ENCODE measurements around the gene LOXHD1.

LOXHD1 gene

GRCh38 chr18:46652372-46652771 lies 4.6 kb downstream of the LOXHD1 start:
- no peak overlapping the region for H3K4me3 ChIP-seq (replicated peaks; ENCODE audit: insufficient read depth, low read length)
- DNase-seq (ENCODE audit: low read depth in 1 of 2, low spot score in 1 of 2) = no peak
- peaks cover 10% of the 10 kb centered on the region for H3K27me3 ChIP-seq (ENCODE audit: insufficient read depth, poor library complexity, severe bottlenecking)
- TF ChIP-seq POLR2AphosphoS5 (IDR thresholded peaks at IDR 0.05; ENCODE audit: low read depth) (no peak), GABPA (IDR thresholded peaks at IDR 0.05; ENCODE audit: low read depth) (no peak), REST (IDR thresholded peaks at IDR 0.05; ENCODE audit: insufficient replicate concordance, low read depth) (no peak), CTCF (IDR thresholded peaks at IDR 0.05; ENCODE audit: insufficient read depth, low read length) (no peak), SPI1 (IDR thresholded peaks at IDR 0.05; ENCODE audit: borderline replicate concordance, low read depth) (no peak)
- H3K27ac ChIP-seq (replicated peaks) = no peak overlapping the region

- Histone ChIP-seq H3K27ac (replicated peaks) (no peak overlapping the region), H3K27me3 (ENCODE audit: insufficient read depth, poor library complexity, severe bottlenecking) (peaks cover 10% of the 10 kb centered on the region), H3K4me3 (replicated peaks; ENCODE audit: insufficient read depth, low read length) (no peak overlapping the region)
- no peak for TF ChIP-seq POLR2AphosphoS5 (IDR thresholded peaks at IDR 0.05; ENCODE audit: low read depth)
- TF ChIP-seq GABPA (IDR thresholded peaks at IDR 0.05; ENCODE audit: low read depth) = no peak
- no peak for TF ChIP-seq REST (IDR thresholded peaks at IDR 0.05; ENCODE audit: insufficient replicate concordance, low read depth)
- TF ChIP-seq CTCF (IDR thresholded peaks at IDR 0.05; ENCODE audit: insufficient read depth, low read length) = no peak
- no peak for TF ChIP-seq SPI1 (IDR thresholded peaks at IDR 0.05; ENCODE audit: borderline replicate concordance, low read depth)
- no peak for DNase-seq (ENCODE audit: low read depth in 1 of 2, low spot score in 1 of 2)
Measured at GRCh38 chr18:46650681-46651080, 6.3 kb downstream of the LOXHD1 start.

- no peak for TF ChIP-seq SPI1 (IDR thresholded peaks at IDR 0.05; ENCODE audit: borderline replicate concordance, low read depth)
- no peak for TF ChIP-seq GABPA (IDR thresholded peaks at IDR 0.05; ENCODE audit: low read depth)
- TF ChIP-seq POLR2AphosphoS5 (IDR thresholded peaks at IDR 0.05; ENCODE audit: low read depth) = no peak
- no peak for TF ChIP-seq REST (IDR thresholded peaks at IDR 0.05; ENCODE audit: insufficient replicate concordance, low read depth)
- TF ChIP-seq CTCF (IDR thresholded peaks at IDR 0.05; ENCODE audit: insufficient read depth, low read length) = no peak
- H3K27me3 ChIP-seq (ENCODE audit: insufficient read depth, poor library complexity, severe bottlenecking) = peaks cover 18% of the 10 kb centered on the region
- H3K4me3 ChIP-seq (replicated peaks; ENCODE audit: insufficient read depth, low read length) = no peak overlapping the region
- H3K27ac ChIP-seq (replicated peaks) = no peak overlapping the region
- DNase-seq (ENCODE audit: low read depth in 1 of 2, low spot score in 1 of 2) = no peak
Measured at GRCh38 chr18:46649071-46649862, 7.8 kb downstream of the LOXHD1 start.
